ENCODE results near the gene KIR3DL3. TPM values are rescaled to one million over a fixed set of nuclear protein-coding genes. Genes with fewer than 3 reads are reported as not detected.

Gene KIR3DL3
- total RNA-seq, 4 donors from 2014 or later = not detected

- H3K4me1 ChIP-seq = no peaks in the 10 kb centered on the region
- no peak for DNase-seq
- intact Hi-C loops (cut with DNase I) = no loop called here
- WGBS, 2 donors = 27 to 30% methylated on average over 3 of the region's 3 CpGs
- no peak overlapping the region for H3K4me3 ChIP-seq (replicated peaks in 1 of 3)
- H3K9me3 ChIP-seq = no peaks in the 10 kb centered on the region
- no peak overlapping the region for H3K27ac ChIP-seq
- H3K36me3 ChIP-seq = no peaks in the 10 kb centered on the region
- TF ChIP-seq POLR2A (IDR thresholded peaks at IDR 0.05) = no peak
- TF ChIP-seq CTCF (IDR thresholded peaks at IDR 0.05) = no peak
- no peaks in the 10 kb centered on the region for H3K27me3 ChIP-seq
These were observed 39.7 kb upstream of the KIR3DL3 start for GRCh38 chr19:54684527-54684926.

GRCh38 chr19:54691582-54692297 lies 32.5 kb upstream of the KIR3DL3 start:
- intact Hi-C loops (cut with DNase I) = no loop called here
- Histone ChIP-seq H3K9me3 (no peaks in the 10 kb centered on the region), H3K4me3 (replicated peaks in 1 of 3) (no peak overlapping the region), H3K36me3 (no peaks in the 10 kb centered on the region), H3K27me3 (no peaks in the 10 kb centered on the region), H3K27ac (no peak overlapping the region), H3K4me1 (no peaks in the 10 kb centered on the region)
- TF ChIP-seq POLR2A (IDR thresholded peaks at IDR 0.05) = no peak
- no peak for TF ChIP-seq CTCF (IDR thresholded peaks at IDR 0.05)
- WGBS, 2 donors = 52 to 70% methylated on average over 9 of the region's 9 CpGs
- DNase-seq = no peak

- WGBS, 2 donors = 59 to 66% methylated on average over 4 of the region's 4 CpGs
- Histone ChIP-seq H3K9me3 (no peaks in the 10 kb centered on the region), H3K27me3 (no peaks in the 10 kb centered on the region), H3K4me1 (no peaks in the 10 kb centered on the region), H3K27ac (no peak overlapping the region), H3K36me3 (no peaks in the 10 kb centered on the region), H3K4me3 (replicated peaks in 1 of 3) (no peak overlapping the region)
- intact Hi-C loops (cut with DNase I) = no loop called here
- no peak for TF ChIP-seq POLR2A (IDR thresholded peaks at IDR 0.05)
- no peak for TF ChIP-seq CTCF (IDR thresholded peaks at IDR 0.05)
- DNase-seq = no peak
These were observed 32.0 kb upstream of the KIR3DL3 start for GRCh38 chr19:54692298-54692615.

GRCh38 chr19:54694648-54695047 lies 29.6 kb upstream of the KIR3DL3 start:
- intact Hi-C loops (cut with DNase I) = no loop called here
- H3K9me3 ChIP-seq = no peaks in the 10 kb centered on the region
- DNase-seq = no peak
- 73 to 83% methylated on average over 5 of the region's 5 CpGs for WGBS, 2 donors
- no peaks in the 10 kb centered on the region for H3K27me3 ChIP-seq
- no peak overlapping the region for H3K27ac ChIP-seq
- TF ChIP-seq POLR2A (IDR thresholded peaks at IDR 0.05) (no peak), CTCF (IDR thresholded peaks at IDR 0.05) (no peak)
- H3K4me3 ChIP-seq (replicated peaks in 1 of 3) = no peak overlapping the region
- no peaks in the 10 kb centered on the region for H3K4me1 ChIP-seq
- no peaks in the 10 kb centered on the region for H3K36me3 ChIP-seq

GRCh38 chr19:54696117-54696548 lies 28.1 kb upstream of the KIR3DL3 start:
- TF ChIP-seq POLR2A (IDR thresholded peaks at IDR 0.05) (no peak), CTCF (IDR thresholded peaks at IDR 0.05) (no peak)
- H3K27me3 ChIP-seq = no peaks in the 10 kb centered on the region
- 50 to 82% methylated on average over 2 to 8 of the region's 8 CpGs for WGBS, 2 donors
- H3K27ac ChIP-seq = no peak overlapping the region
- H3K36me3 ChIP-seq = no peaks in the 10 kb centered on the region
- no peaks in the 10 kb centered on the region for H3K9me3 ChIP-seq
- intact Hi-C loops (cut with DNase I) = no loop called here
- H3K4me3 ChIP-seq (replicated peaks in 1 of 3) = no peak overlapping the region
- DNase-seq = no peak
- H3K4me1 ChIP-seq = no peaks in the 10 kb centered on the region
